ENCODE measurements around the gene ASB16.

DNA sequence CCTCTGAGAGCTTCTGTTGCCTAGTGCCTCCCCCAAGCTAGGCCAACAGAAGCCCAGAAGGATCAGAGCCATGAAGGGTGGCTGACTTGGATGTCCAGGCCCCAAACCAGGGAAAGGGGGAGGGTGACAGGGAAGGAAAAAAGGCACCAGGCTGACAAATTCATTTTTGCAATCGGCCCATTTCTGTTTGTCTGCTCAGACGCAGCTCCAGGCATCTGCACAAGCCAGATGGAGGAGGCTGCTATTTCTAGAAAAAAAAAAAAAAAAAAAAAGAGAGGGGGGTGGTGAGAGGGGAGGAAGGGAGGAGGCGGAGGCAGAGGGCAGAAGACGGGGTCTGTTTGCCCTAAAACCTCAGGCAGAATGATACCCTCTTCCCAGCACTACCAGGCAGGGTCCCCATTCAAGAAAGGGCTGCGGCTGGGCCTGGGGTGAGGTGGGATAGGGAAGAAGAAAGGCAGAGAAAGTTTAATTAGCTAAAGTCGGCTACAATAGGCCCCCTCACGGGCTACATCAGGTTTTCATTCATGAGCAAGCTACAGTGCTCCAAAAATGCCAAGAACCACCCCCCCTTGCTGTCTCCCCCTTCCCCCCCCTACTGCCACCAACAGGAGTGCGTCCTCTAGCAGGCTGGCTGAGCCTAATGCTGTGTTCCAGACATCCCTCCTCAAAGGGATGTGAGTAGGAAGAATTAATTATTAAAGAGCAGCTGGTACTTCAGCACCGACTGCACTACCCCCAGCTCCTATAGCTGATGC lies 49.5 kb upstream of the ASB16 start:
- TF ChIP-seq, protein P1, sequence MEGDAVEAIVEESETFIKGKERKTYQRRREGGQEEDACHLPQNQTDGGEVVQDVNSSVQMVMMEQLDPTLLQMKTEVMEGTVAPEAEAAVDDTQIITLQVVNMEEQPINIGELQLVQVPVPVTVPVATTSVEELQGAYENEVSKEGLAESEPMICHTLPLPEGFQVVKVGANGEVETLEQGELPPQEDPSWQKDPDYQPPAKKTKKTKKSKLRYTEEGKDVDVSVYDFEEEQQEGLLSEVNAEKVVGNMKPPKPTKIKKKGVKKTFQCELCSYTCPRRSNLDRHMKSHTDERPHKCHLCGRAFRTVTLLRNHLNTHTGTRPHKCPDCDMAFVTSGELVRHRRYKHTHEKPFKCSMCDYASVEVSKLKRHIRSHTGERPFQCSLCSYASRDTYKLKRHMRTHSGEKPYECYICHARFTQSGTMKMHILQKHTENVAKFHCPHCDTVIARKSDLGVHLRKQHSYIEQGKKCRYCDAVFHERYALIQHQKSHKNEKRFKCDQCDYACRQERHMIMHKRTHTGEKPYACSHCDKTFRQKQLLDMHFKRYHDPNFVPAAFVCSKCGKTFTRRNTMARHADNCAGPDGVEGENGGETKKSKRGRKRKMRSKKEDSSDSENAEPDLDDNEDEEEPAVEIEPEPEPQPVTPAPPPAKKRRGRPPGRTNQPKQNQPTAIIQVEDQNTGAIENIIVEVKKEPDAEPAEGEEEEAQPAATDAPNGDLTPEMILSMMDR (IDR thresholded peaks at IDR 0.05): no peak
- TF ChIP-seq, protein P2, sequence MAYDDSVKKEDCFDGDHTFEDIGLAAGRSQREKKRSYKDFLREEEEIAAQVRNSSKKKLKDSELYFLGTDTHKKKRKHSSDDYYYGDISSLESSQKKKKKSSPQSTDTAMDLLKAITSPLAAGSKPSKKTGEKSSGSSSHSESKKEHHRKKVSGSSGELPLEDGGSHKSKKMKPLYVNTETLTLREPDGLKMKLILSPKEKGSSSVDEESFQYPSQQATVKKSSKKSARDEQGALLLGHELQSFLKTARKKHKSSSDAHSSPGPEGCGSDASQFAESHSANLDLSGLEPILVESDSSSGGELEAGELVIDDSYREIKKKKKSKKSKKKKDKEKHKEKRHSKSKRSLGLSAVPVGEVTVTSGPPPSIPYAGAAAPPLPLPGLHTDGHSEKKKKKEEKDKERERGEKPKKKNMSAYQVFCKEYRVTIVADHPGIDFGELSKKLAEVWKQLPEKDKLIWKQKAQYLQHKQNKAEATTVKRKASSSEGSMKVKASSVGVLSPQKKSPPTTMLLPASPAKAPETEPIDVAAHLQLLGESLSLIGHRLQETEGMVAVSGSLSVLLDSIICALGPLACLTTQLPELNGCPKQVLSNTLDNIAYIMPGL (CRISPR knock-in tag; IDR thresholded peaks at IDR 0.05): no peak
- TF ChIP-seq ELF4 (CRISPR knock-in tag; IDR thresholded peaks at IDR 0.05; ENCODE audit: low read depth): no peak
- TF ChIP-seq SMAD4 (CRISPR knock-in tag; IDR thresholded peaks at IDR 0.05): no peak
- TF ChIP-seq, protein P3, sequence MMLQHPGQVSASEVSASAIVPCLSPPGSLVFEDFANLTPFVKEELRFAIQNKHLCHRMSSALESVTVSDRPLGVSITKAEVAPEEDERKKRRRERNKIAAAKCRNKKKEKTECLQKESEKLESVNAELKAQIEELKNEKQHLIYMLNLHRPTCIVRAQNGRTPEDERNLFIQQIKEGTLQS (CRISPR knock-in tag; conservative IDR thresholded peaks at IDR 0.05): no peak
- TF ChIP-seq, protein P4, sequence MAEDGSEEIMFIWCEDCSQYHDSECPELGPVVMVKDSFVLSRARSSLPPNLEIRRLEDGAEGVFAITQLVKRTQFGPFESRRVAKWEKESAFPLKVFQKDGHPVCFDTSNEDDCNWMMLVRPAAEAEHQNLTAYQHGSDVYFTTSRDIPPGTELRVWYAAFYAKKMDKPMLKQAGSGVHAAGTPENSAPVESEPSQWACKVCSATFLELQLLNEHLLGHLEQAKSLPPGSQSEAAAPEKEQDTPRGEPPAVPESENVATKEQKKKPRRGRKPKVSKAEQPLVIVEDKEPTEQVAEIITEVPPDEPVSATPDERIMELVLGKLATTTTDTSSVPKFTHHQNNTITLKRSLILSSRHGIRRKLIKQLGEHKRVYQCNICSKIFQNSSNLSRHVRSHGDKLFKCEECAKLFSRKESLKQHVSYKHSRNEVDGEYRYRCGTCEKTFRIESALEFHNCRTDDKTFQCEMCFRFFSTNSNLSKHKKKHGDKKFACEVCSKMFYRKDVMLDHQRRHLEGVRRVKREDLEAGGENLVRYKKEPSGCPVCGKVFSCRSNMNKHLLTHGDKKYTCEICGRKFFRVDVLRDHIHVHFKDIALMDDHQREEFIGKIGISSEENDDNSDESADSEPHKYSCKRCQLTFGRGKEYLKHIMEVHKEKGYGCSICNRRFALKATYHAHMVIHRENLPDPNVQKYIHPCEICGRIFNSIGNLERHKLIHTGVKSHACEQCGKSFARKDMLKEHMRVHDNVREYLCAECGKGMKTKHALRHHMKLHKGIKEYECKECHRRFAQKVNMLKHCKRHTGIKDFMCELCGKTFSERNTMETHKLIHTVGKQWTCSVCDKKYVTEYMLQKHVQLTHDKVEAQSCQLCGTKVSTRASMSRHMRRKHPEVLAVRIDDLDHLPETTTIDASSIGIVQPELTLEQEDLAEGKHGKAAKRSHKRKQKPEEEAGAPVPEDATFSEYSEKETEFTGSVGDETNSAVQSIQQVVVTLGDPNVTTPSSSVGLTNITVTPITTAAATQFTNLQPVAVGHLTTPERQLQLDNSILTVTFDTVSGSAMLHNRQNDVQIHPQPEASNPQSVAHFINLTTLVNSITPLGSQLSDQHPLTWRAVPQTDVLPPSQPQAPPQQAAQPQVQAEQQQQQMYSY (CRISPR knock-in tag; IDR thresholded peaks at IDR 0.05): no peak
- TF ChIP-seq, protein P5, sequence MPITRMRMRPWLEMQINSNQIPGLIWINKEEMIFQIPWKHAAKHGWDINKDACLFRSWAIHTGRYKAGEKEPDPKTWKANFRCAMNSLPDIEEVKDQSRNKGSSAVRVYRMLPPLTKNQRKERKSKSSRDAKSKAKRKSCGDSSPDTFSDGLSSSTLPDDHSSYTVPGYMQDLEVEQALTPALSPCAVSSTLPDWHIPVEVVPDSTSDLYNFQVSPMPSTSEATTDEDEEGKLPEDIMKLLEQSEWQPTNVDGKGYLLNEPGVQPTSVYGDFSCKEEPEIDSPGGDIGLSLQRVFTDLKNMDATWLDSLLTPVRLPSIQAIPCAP (CRISPR knock-in tag; IDR thresholded peaks at IDR 0.05): no peak
- TF ChIP-seq, protein P6, sequence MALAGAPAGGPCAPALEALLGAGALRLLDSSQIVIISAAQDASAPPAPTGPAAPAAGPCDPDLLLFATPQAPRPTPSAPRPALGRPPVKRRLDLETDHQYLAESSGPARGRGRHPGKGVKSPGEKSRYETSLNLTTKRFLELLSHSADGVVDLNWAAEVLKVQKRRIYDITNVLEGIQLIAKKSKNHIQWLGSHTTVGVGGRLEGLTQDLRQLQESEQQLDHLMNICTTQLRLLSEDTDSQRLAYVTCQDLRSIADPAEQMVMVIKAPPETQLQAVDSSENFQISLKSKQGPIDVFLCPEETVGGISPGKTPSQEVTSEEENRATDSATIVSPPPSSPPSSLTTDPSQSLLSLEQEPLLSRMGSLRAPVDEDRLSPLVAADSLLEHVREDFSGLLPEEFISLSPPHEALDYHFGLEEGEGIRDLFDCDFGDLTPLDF (CRISPR knock-in tag; IDR thresholded peaks at IDR 0.05): no peak
- no peak for TF ChIP-seq ZNF121 (CRISPR knock-in tag; IDR thresholded peaks at IDR 0.05)
